GM12878 (cell line): ENCODE measurements around the gene SLC6A16. TPM values are rescaled to one million over a fixed set of nuclear protein-coding genes. Genes with fewer than 3 reads are reported as not detected.

Experiments used
- ATF7 ChIP-seq: fragments of 450-650 bp; IDR thresholded peaks from 2 replicates; pipeline ENCODE4 v1.6.1; 2016; ENCODE audit warnings: low read depth, mild to moderate bottlenecking
- CBFB ChIP-seq: IDR thresholded peaks from 2 replicates; pipeline ENCODE4 v1.6.1; 2016; ENCODE audit warnings: antibody characterized with exemption, low read depth
- CEBPZ ChIP-seq: fragments of 150-350 bp; IDR thresholded peaks from 2 replicates; pipeline ENCODE4 v1.6.1; 2016; ENCODE audit warnings: low read depth, low read length
- CHD2 ChIP-seq: IDR thresholded peaks from 2 replicates; pipeline ENCODE4 v1.6.1; 2011; ENCODE audit warnings: low read depth, low read length, improper control_type of control experiment, borderline replicate concordance
- CREM ChIP-seq: IDR thresholded peaks from 2 replicates; pipeline ENCODE4 v1.6.1; 2014; ENCODE audit warnings: antibody characterized with exemption, low read depth
- EGR1 ChIP-seq, 2 experiments: IDR thresholded peaks; 1 replicate in 1 of 2; 2 replicates in 1 of 2; pipeline ENCODE4 v1.6.1; 2011 to 2012; ENCODE audit warnings: low read depth in 2 of 2, low read length in 2 of 2, borderline replicate concordance in 1 of 2, mild to moderate bottlenecking in 1 of 2, moderate library complexity in 1 of 2
- ELK1 ChIP-seq: IDR thresholded peaks from 2 replicates; pipeline ENCODE4 v1.6.1; 2012; ENCODE audit warnings: low read depth, low read length, improper control_type of control experiment
- EZH2 ChIP-seq: IDR thresholded peaks from 2 replicates; pipeline ENCODE4 v1.6.1; 2012; ENCODE audit warnings: low read depth, mild to moderate bottlenecking, control low read depth, inconsistent platforms, low read length, borderline replicate concordance; ENCODE audit not compliant: control insufficient read depth
- IKZF1 ChIP-seq: fragments of 450-650 bp; conservative IDR thresholded peaks from 2 replicates; pipeline ENCODE4 v1.6.1; 2017; ENCODE audit warnings: antibody characterized with exemption, mild to moderate bottlenecking
- JUND ChIP-seq: IDR thresholded peaks from 2 replicates; pipeline ENCODE4 v1.6.1; 2012; ENCODE audit warnings: low read depth, mild to moderate bottlenecking, low read length, improper control_type of control experiment, moderate library complexity
- KDM1A ChIP-seq: fragments of 200-600 bp; sonication (generic); IDR thresholded peaks from 2 replicates; pipeline ENCODE4 v1.6.1; 2016; ENCODE audit warnings: borderline replicate concordance
- KLF5 ChIP-seq: fragments of 450-650 bp; IDR thresholded peaks from 2 replicates; pipeline ENCODE4 v1.6.1; 2014; ENCODE audit warnings: mild to moderate bottlenecking; ENCODE audit not compliant: partially characterized antibody
- NFYB ChIP-seq: IDR thresholded peaks from 2 replicates; pipeline ENCODE4 v1.6.1; 2011; ENCODE audit warnings: low read depth, mild to moderate bottlenecking, low read length, improper control_type of control experiment, moderate library complexity; ENCODE audit not compliant: insufficient read depth
- RB1 ChIP-seq: fragments of 450-650 bp; formaldehyde crosslinking; IDR thresholded peaks from 2 replicates; pipeline ENCODE4 v1.6.1; 2017; ENCODE audit warnings: mild to moderate bottlenecking, borderline replicate concordance
- RBBP5 ChIP-seq: fragments of 200-600 bp; sonication (generic); conservative IDR thresholded peaks from 2 replicates; pipeline ENCODE4 v1.6.1; 2016
- SMARCA5 ChIP-seq: fragments of 450-650 bp; IDR thresholded peaks from 2 replicates; pipeline ENCODE4 v1.6.1; 2017; ENCODE audit warnings: mild to moderate bottlenecking
- SPI1 ChIP-seq: IDR thresholded peaks from 2 replicates; pipeline ENCODE4 v1.6.1; 2011; ENCODE audit warnings: low read depth, mild to moderate bottlenecking, low read length, moderate library complexity, borderline replicate concordance; ENCODE audit not compliant: insufficient read depth
- SREBF1 ChIP-seq: IDR thresholded peaks from 2 replicates; pipeline ENCODE4 v1.6.1; 2012; ENCODE audit warnings: mild to moderate bottlenecking, low read length
- TARDBP ChIP-seq: IDR thresholded peaks from 2 replicates; pipeline ENCODE4 v1.6.1; 2016; ENCODE audit warnings: borderline replicate concordance
- TBL1XR1 ChIP-seq: IDR thresholded peaks from 2 replicates; pipeline ENCODE4 v1.6.1; 2012; ENCODE audit warnings: low read depth, low read length, improper control_type of control experiment
- TCF3 ChIP-seq: IDR thresholded peaks from 2 replicates; pipeline ENCODE4 v1.6.1; 2012; ENCODE audit warnings: low read depth, mild to moderate bottlenecking, low read length, borderline replicate concordance; ENCODE audit not compliant: insufficient read depth
- TCF7 ChIP-seq: IDR thresholded peaks from 2 replicates; pipeline ENCODE4 v1.6.1; 2014; ENCODE audit warnings: antibody characterized with exemption, borderline replicate concordance
- ZNF217 ChIP-seq: fragments of 450-650 bp; IDR thresholded peaks from 2 replicates; pipeline ENCODE4 v1.6.1; 2017; ENCODE audit warnings: antibody characterized with exemption, mild to moderate bottlenecking
- ZNF24 ChIP-seq: fragments of 450-650 bp; IDR thresholded peaks from 2 replicates; pipeline ENCODE4 v1.6.1; 2017; ENCODE audit warnings: antibody characterized with exemption, mild to moderate bottlenecking
- ZNF384 ChIP-seq: IDR thresholded peaks from 2 replicates; pipeline ENCODE4 v1.6.1; 2012; ENCODE audit warnings: low read depth, mild to moderate bottlenecking, low read length, improper control_type of control experiment, borderline replicate concordance
- ZSCAN29 ChIP-seq: fragments of 450-650 bp; IDR thresholded peaks from 2 replicates; pipeline ENCODE4 v1.6.1; 2017; ENCODE audit warnings: mild to moderate bottlenecking, moderate library complexity
- polyA plus RNA-seq, 11 experiments: library from polyadenylated mRNA; depleted of rRNA in 4 of 11; unstranded in 6 of 11; stranded (reverse) in 5 of 11; fragments of >200 nt; fragmentation: Nextera tagmentation in 4 of 11; fragmentation: Illumina TruSeq in 1 of 11; extraction: Ambion mirVana in 4 of 11; extraction: Trizol in 1 of 11; gene quantifications; 1 replicate in 1 of 11; 2 replicates in 10 of 11; pipeline versions ENCODE4 v1.2.1 to v1.2.3, GENCODE V29; 2011 to 2016; ENCODE audit warnings: inconsistent platforms in 2 of 11, missing spikeins in 2 of 11, low read depth in 1 of 11
- total RNA-seq, 4 experiments: library from RNA; depleted of rRNA in 3 of 4; stranded (reverse); fragments of >200 nt in 3 of 4; fragmentation: Illumina TruSeq in 1 of 4; extraction: Trizol in 1 of 4; gene quantifications; 2 replicates each; pipeline versions ENCODE4 v1.2.1 to v1.2.3, GENCODE V29; 2013 to 2021
- TF ChIP-seq, protein P1 (sequence below): IDR thresholded peaks from 2 replicates; pipeline ENCODE4 v1.6.1; 2012; ENCODE audit warnings: low read depth, low read length, improper control_type of control experiment
- TF ChIP-seq, protein P2 (sequence below): IDR thresholded peaks from 2 replicates; pipeline ENCODE4 v1.6.1; 2011; ENCODE audit warnings: low read depth, low read length, improper control_type of control experiment, borderline replicate concordance

The SLC6A16 gene
- total and polyA plus RNA-seq, 10 of the 15 experiments (the other 5 are each of a cell fraction or from before 2014, with no cell fraction given), result 0.23 to 3.2 (median 0.54) TPM

GRCh38 chr19:49331616-49332055 lies 6.6 kb upstream of the SLC6A16 start (continued):
- TF ChIP-seq, protein P1, sequence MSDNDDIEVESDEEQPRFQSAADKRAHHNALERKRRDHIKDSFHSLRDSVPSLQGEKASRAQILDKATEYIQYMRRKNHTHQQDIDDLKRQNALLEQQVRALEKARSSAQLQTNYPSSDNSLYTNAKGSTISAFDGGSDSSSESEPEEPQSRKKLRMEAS, result peak; percentile 73; the same call in 1 of the 2 replicates
- TF ChIP-seq NFYB, result peak; percentile 77
- TF ChIP-seq SMARCA5, result no peak
- TF ChIP-seq ELK1, result no peak
- 0 out of 2 replicates have a peak, but pooled peaks have one; percentile 27 for TF ChIP-seq TARDBP
- TF ChIP-seq CHD2, result 0 out of 2 replicates have a peak, but pooled peaks have one; percentile 53
- peak; percentile 53; the same call in 1 of the 2 replicates for TF ChIP-seq SREBF1
- TF ChIP-seq RBBP5, result no peak
- no peak for TF ChIP-seq KDM1A
- no peak for TF ChIP-seq EZH2
- no peak for TF ChIP-seq ATF7
- no peak for TF ChIP-seq KLF5
- TF ChIP-seq CREM, result no peak; the same call in 1 of the 2 replicates
- TF ChIP-seq RB1, result no peak
- TF ChIP-seq EGR1 (IDR thresholded peaks at IDR 0.05; ENCODE audit: borderline replicate concordance in 1 of 2, low read depth in 2 of 2, low read length in 2 of 2), result no peak
- TF ChIP-seq, protein P2, sequence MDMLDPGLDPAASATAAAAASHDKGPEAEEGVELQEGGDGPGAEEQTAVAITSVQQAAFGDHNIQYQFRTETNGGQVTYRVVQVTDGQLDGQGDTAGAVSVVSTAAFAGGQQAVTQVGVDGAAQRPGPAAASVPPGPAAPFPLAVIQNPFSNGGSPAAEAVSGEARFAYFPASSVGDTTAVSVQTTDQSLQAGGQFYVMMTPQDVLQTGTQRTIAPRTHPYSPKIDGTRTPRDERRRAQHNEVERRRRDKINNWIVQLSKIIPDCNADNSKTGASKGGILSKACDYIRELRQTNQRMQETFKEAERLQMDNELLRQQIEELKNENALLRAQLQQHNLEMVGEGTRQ, result peak; percentile 94
- TF ChIP-seq CEBPZ, result no peak
- no peak for TF ChIP-seq SPI1
- TF ChIP-seq IKZF1, result 0 out of 2 replicates have a peak, but pooled peaks have one; percentile 50
- TF ChIP-seq CBFB, result no peak
- no peak for TF ChIP-seq TCF7
- no peak for TF ChIP-seq ZNF384
- no peak for TF ChIP-seq ZNF24
- TF ChIP-seq ZSCAN29, result no peak
- no peak for TF ChIP-seq TBL1XR1
- no peak for TF ChIP-seq TCF3
- TF ChIP-seq ZNF217, result no peak
- no peak for TF ChIP-seq JUND
